ENCODE measurements around the gene PTPRT. TPM values are rescaled to one million over a fixed set of nuclear protein-coding genes. Genes with fewer than 3 reads are reported as not detected.

The PTPRT gene
- total and polyA plus RNA-seq, 2 of the 13 experiments (the other 11 are each of a cell fraction or from before 2014, with no cell fraction given) = under 0.01 to 0.09 TPM

GRCh38 chr20:42836339-42836738, 353.4 kb downstream of the PTPRT start:
- in situ Hi-C loops (cut with HindIII; ENCODE audit: extremely low pct_ligation_motif_present, low pct_unique_long_range_greater_than_20kb) (no loop called here), intact Hi-C loops (cut with micrococcal nuclease; ENCODE audit: unreplicated experiment) (no loop called here)
- FAIRE-seq (no peak), ATAC-seq (no peak), DNase-seq (ENCODE audit: low spot score) (no peak)
- WGBS (ENCODE audit: low lambda C conversion rate) = 6% methylated on average over 5 of the region's 5 CpGs
- Histone ChIP-seq H3K79me2 (ENCODE audit: insufficient read depth, low read length) (no peaks in the 10 kb centered on the region), H3K4me2 (ENCODE audit: low read depth, low read length) (no peak overlapping the region), H3K4me3 (replicated peaks in 1 of 3; ENCODE audit: insufficient read depth in 1 of 3, low read depth in 2 of 3, low read length in 3 of 3) (no peak overlapping the region), H3K36me3 (replicated peaks in 1 of 2; ENCODE audit: control insufficient read depth in 1 of 2, insufficient read depth in 2 of 2, low read length in 2 of 2) (no peaks in the 10 kb centered on the region), H3K9me3 (ENCODE audit: low read length) (peaks cover 61% of the 10 kb centered on the region), H3K9ac (ENCODE audit: insufficient read depth, low read depth, low read length) (no peak overlapping the region), H4K20me1 (ENCODE audit: insufficient read depth, low read length) (no peaks in the 10 kb centered on the region), H3K4me1 (ENCODE audit: insufficient read depth, low read length) (no peaks in the 10 kb centered on the region), H3K27ac (ENCODE audit: extremely low read length, insufficient read depth, low read length) (no peak overlapping the region), H2AFZ (ENCODE audit: low read length) (no peak overlapping the region), H3K27me3 (ENCODE audit: control insufficient read depth in 1 of 2, insufficient read depth in 2 of 2, low read length in 2 of 2) (no peaks in the 10 kb centered on the region)
- BruUV-seq (replicated peaks) = no TSS peak
- ChIA-PET POLR2A (no interaction called here), CTCF (ENCODE audit: low intra/inter-chr PET ratio, low total read pairs) (no interaction called here)
- TF ChIP-seq ELK4 (CRISPR knock-in tag; IDR thresholded peaks at IDR 0.05; ENCODE audit: borderline replicate concordance) = no peak
- TF ChIP-seq FOXJ3 (CRISPR knock-in tag; IDR thresholded peaks at IDR 0.05; ENCODE audit: borderline replicate concordance) = no peak
- TF ChIP-seq HNF1A (IDR thresholded peaks at IDR 0.05; ENCODE audit: low read depth) = no peak
- TF ChIP-seq HNF1A (CRISPR knock-in tag; IDR thresholded peaks at IDR 0.05; ENCODE audit: borderline replicate concordance) = no peak
- TF ChIP-seq NFYC (CRISPR knock-in tag; IDR thresholded peaks at IDR 0.05) = no peak
- no peak for TF ChIP-seq ZNF276 (CRISPR knock-in tag; IDR thresholded peaks at IDR 0.05; ENCODE audit: low read depth)
- TF ChIP-seq MIXL1 (CRISPR knock-in tag; IDR thresholded peaks at IDR 0.05) = no peak
- TF ChIP-seq TFDP2 (CRISPR knock-in tag; IDR thresholded peaks at IDR 0.05) = no peak
- no peak for TF ChIP-seq CBFB (CRISPR knock-in tag; IDR thresholded peaks at IDR 0.05)
- TF ChIP-seq SMAD1 (CRISPR knock-in tag; IDR thresholded peaks at IDR 0.05; ENCODE audit: borderline replicate concordance, low read depth) = no peak
- no peak for TF ChIP-seq ZNF441 (CRISPR knock-in tag; IDR thresholded peaks at IDR 0.05; ENCODE audit: borderline replicate concordance)
- no peak for TF ChIP-seq GLMP (CRISPR knock-in tag; IDR thresholded peaks at IDR 0.05; ENCODE audit: borderline replicate concordance)
